GM18508 (cell line): ENCODE results near the gene IPO9.

Experiments used
- ATAC-seq: cut with Tn5 transposase; IDR thresholded peaks from one replicate; pipeline ENCODE4 v1.9.1; 2021; ENCODE audit warnings: moderate number of reproducible peaks; ENCODE audit not compliant: insufficient read depth, unreplicated experiment

The IPO9 gene

DNA sequence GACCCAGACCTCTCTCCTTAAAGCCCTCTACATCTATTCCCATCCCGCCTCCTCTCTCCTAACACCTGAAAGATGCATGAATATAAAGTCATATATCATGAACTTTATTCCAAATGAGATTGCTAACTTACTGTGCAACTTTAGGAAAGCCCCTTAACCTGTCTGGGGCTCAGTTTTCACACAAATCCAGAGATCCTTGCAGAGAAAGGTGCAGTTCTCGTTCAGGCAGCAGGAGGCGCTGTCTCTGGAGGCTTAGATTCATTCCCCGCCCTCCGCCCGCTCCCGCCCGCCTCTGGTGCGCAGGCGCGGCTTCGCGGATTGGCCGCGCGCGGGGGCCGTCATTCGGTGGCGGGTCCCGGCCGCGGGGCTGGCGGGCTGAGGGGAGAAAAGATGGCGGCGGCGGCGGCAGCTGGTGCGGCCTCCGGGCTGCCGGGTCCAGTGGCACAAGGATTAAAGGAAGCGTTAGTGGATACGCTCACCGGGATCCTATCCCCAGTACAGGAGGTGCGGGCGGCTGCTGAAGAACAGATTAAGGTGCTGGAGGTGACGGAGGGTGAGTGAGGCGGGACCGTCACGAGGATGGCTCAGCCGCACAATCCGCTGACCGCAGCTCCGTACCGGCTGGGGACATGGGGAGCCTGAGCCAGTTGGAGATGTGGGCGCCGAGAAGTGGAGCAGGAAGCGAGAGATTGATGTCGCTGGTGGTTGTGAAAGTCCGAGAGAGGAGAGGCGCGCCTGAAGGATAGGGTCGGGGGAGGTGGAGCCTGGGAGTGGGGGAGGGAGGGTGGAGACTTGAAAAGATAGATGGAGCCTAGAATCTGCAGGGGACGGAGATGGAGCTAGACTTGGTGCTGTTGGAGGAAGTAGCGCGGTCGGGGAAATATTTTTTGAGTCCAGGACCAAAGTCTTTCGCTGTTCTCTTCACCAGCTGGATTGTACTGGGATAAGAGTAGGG is at the start of gene IPO9:
Gene IPO9 (plus strand): TSS at position 338 of the 955 bp plus-strand sequence. CDS start 53 bp downstream, at position 391.
- no peak for ATAC-seq

DNA sequence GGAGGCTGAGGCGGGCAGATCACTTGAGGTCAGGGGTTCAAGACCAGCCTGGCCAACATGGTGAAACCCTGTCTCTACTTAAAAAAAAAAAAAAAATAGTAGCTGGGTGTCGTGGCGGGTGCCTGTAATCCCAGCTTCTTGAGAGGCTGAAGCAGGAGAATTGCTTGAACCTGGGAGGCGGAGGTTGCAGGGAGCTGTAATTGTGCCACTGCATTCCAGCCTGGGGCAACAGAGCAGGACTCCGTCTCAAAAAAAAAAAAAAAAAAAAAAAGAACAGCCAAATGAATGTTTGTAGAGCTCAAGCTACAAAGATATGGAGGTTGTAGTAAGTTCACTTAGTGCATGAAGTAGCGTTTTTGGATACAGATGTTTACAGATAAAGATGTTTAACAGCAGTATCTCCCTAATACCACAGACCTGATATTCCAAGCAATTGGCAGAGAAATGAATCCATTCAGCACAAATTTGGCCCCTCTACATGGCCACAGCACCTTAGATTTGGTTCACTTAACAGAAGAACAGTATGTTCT is 49.5 kb upstream of the IPO9 start:
- ATAC-seq, result no peak

DNA sequence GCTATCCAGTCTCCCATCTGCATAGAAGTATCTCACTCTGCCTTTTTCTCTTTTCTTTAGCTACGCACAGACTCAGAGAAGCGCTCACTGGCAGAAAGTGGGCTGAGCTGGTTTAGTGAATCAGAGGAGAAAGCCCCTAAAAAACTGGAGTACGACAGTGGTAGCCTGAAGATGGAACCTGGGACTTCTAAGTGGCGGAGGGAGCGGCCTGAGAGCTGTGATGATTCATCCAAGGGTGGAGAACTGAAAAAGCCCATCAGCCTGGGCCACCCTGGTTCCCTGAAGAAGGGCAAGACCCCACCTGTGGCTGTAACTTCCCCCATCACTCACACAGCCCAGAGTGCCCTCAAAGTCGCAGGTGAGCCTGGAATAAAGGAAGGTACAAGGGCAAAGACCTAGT is 48.0 kb upstream of the IPO9 start:
- ATAC-seq, result no peak

DNA sequence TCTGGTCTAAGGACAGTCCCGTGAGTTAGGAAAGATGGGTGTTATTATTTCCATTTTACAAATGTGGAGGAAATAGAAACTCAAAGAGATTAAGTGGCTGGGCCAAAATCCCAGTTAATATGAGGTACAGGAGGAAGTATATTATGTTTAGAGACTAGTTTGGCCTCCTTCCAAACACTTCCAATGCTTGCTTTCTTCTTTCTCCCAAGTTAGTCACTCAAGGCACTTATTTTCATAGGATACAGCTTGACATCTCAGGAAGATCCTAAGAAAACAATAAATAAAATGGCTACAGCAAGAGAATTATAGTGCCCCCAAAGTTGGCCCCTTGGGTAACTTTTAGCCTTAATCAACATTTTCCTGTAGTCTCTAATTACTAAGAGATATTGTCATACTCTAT is 47.5 kb upstream of the IPO9 start:
- ATAC-seq, result no peak

DNA sequence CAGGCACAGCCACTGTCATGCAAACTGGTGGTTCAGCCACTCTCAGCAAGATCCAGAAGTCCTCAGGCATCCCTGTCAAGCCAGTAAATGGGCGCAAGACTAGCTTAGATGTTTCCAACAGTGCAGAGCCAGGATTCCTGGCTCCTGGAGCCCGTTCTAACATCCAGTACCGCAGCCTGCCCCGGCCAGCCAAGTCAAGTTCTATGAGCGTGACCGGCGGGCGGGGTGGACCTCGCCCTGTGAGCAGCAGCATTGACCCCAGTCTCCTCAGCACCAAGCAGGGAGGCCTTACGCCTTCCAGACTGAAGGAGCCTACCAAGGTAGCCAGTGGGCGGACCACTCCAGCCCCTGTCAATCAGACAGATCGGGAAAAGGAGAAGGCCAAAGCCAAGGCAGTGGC is 46.6 kb upstream of the IPO9 start:
- ATAC-seq, result no peak

DNA sequence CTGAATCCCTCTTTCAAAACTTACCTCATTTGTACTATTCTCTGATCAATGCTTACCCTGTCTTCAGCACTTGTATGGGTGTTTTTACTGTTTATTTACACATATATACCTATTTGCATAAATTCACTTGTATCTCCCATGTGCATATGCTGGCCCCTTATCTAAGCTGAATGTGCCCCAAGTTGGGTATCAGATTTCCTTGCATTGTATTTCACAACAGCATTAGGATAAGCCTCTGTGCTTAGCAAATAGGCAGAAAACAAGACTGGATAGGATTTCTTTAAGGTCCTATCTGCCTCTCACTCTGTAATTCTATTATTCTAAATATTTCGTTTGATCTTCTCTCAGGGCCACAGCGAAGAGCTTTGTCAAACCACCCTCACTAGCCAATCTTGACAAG is 45.9 kb upstream of the IPO9 start:
- ATAC-seq, result no peak

DNA sequence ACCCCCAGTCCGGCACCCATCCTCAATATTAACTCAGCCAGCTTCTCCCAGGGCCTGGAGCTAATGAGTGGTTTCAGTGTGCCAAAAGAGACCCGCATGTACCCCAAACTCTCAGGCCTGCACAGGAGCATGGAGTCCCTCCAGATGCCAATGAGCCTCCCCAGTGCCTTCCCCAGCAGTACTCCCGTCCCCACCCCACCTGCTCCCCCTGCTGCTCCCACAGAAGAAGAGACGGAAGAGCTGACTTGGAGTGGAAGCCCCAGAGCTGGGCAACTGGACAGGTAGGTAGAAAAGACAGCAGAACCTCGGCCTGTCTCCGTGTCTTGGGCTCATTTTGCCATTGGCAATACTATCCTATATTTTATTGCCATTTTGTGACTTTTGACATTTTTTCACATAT is 45.4 kb upstream of the IPO9 start:
- no peak for ATAC-seq

DNA sequence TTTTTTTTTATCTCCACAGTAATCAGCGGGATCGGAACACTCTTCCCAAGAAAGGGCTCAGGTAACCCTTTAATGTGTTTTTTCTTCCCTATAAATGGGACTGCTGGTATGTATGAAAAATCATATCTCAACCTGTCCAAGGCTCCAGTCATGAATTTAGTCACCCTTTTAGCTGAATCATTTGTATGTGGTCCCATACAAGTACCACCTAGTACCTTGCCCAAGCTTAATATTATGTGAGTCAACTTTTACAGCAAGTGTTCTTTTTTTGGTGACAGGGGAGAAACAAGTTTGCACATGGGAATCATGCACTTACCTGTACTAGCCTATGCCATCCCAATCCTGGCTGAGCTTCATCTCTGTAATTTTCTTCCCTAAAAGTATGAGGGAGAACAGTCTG is 43.7 kb upstream of the IPO9 start:
- ATAC-seq, result no peak

DNA sequence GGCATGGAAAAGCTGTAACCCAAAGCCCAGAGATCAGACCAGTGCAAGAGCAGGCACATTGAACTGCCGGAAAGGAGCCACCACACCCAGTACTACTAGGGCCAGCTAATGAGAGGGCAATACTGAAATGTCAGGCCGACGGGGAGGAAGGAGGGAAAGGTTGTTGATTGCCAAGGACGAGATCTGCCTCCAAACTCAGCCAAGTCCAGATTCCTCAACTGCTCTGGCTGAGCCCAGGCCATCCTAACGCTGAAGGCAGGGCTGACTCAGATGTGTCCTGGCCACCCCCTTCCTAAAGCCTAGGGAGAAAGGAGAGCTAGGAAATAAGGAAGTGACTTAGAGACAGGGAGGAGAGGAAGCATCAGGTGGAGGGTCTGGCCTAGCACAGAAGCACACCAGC is 42.1 kb upstream of the IPO9 start:
- no peak for ATAC-seq

DNA sequence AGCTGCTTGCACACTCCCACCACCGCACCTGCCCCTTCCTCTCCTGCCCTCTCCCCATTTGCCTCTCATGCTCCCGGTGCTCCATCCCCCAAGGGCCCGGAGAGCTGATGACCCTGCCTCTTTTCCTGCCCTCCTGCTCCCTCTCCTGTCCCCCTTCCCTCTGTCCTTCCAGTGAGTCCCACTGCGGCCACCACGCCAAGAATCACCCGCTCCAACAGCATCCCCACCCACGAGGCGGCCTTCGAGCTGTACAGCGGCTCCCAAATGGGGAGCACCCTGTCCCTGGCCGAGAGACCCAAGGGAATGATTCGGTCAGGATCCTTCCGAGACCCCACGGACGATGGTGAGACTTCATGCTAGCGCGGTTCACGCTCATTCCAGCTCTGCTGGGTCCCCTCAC is 40.7 kb upstream of the IPO9 start:
- ATAC-seq, result no peak

DNA sequence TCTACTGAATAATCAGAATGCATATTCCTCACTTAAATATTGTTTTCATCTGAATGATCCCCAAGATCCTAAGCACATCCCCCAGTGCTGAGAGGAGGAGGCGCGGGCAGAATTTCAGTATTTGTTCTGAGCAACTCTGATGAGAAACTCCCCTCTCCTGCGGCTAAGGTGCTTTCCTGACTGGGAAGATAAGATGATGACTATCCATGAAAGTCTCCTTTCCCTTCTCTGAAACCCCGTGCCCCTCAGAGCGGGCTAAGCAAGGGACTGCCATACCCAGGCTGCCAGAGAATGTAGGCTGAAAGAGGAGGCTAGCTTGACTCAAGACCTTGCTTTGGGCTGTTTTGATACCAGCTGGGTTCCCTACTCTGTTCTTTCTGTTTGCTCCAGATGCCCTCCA is 39.7 kb upstream of the IPO9 start:
- ATAC-seq, result no peak

DNA sequence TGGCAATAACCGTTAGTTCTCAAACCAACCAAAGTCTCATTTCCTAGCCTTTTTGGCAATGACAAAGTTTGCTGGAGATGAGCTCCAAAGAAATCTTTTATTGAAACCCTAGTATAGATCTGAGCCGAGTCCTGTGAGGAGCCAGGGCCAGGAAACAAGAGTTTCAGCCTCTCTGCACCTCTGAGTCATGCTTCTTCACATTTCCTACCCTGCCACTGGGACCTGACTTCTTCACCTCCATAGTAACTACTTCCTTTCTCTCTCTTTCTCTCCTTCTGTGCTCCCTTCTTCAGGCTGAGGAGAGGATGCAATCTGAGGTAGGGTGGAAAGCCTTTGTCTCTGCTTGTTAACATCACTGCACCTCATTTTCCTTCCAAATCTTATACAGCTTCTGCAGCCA is 38.7 kb upstream of the IPO9 start:
- ATAC-seq, result no peak

DNA sequence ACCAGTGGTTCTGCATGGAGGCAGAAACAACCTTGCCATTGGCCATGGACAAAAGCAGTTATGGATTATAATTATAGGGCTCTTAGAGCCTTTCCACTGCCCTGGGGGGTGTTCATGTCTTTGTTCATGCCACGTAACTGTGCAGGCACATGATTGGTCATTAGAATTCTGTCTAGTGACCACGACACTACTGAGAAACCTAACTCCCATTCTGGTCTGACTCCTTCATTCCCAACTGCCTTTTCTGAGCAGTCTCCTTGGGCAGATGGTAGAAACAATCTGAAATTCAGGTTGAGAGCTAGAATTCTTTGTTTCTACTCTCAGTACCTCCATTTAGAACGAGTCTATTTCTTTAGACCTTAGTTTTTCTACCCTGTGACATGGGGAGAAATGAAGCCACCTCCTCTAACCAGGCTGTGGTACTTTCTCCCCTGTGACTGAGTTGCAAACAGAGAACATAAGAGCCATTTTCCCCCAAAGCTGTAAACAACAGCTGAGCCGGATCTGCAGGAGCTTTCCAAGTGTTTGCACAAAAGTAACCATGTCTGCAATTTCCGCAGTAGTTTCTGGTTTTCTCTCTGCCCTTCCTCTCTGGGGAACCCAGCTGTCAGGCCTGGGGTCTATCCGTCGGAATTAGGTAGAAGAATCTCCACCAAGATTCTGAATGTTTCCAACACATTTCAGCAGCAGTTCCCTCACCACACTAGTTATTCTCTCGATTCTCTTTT is 37.7 kb upstream of the IPO9 start:
- no peak for ATAC-seq

DNA sequence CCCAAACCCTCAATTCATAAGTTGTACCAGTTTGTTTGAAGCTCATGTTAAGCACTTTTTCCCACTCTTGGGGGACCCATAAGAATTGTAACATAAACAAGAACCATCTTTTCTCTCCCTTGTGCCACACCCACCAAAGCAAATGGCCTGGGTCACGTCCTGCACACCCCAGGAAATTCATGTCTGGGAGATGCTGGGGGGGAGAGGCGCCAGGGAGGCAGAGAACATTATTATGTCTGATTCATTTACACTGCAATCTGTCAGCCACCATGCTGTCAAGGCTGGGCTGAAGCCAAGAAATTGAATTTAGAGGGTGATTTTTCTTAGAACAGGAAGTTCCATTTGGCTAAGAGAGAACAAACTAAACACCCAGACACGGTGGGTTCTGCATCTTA is 37.2 kb upstream of the IPO9 start:
- no peak for ATAC-seq

DNA sequence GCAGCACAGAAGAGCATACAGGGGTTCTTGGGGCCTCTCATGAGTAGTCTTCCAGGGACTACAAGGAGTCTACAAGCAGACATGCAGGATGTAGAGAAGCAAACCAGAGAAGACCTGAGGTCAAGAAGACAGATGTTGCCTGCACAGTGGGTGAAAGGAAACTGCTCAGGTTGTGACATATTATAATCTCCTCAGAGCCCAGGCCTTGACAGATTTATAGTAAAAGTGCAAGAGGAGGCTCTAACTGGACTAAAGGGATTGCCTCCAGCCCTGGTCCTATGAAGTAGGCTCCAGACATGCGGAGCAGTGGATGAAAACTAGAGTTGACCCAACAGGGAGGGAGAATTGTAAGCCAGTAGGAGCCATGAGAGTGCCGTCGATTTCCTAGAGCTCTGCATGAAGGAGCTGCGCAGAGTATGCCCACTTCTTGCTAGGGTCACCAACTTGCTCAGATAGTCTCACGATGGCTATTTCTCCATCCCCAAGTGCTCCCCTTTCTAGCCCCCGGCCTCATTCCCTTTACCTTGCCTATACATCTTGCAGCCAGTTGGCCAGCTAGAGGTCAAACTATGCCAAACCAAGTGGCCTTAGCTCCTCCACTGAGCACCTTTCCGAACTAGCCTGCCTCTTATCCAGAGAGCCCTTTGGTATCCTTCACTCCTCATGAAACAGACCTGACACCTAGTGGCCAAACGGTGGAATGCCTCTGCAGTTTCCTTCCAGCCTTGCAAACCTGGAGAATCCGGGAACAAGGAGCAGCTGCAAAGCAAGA is 36.2 kb upstream of the IPO9 start:
- ATAC-seq, result no peak

DNA sequence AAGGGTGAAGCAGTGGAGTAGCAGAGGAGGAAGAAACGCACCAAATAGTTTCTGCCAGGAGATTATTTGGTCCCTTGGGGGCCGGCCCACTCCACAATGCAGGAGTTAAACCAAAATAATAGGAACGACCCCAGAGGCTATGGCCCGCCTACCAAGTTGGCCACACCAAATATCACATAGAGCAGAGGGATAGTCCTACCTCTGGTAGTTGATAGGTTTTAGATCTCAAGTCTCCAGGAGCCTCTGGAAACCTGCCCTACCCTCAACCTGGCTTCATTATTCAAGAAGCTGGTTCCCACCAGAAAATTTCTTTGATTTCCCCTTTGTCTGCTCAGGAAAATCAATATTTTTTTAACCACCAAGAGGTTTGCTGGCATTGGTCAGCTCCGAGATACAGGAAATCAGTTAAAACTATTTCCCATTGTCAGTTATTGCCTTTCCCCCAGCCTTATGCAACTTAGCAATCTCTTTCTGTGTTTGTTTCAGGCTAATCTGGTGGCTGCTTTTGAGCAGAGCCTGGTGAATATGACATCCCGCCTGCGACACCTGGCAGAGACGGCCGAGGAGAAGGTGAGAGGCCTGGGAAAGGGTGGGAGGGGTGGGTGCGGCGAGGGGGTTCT is 35.5 kb upstream of the IPO9 start:
- no peak for ATAC-seq

DNA sequence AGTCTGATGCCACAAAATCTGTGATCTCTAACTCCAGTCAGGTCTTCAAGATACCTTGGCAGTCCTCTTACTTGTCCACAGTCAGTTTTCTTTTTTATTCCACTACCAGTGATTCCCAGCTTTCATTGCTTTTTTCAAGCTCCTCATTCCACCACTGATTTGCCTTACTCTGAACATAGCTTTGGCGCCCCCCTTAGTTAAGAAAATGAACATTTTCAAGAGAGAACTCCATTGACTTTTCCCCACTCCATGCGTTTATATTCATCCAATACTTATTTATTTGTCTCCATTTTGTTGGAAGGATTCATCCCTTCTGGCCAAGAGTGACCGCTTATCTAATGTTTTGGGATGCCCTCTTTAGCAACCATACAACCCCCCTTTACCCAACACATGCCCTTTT is 33.9 kb upstream of the IPO9 start:
- ATAC-seq, result no peak

DNA sequence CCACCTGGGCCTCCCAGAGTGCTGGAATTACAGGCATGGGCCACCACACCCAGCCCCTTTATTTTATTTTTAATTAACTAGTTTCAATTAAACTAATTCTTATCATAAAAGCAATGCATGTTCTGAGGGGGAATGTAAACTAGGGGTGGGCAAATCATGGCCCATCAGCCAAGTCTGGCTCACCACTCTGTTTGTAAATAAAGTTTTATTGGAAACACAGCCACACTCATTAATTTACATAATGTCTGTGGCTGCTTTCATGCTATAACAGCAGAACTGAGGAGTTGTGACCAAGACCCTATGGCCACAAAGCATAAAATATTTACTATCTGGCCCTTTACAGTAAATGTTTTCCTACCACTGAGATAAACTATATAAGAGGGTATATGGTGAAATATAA is 28.7 kb upstream of the IPO9 start:
- no peak for ATAC-seq

DNA sequence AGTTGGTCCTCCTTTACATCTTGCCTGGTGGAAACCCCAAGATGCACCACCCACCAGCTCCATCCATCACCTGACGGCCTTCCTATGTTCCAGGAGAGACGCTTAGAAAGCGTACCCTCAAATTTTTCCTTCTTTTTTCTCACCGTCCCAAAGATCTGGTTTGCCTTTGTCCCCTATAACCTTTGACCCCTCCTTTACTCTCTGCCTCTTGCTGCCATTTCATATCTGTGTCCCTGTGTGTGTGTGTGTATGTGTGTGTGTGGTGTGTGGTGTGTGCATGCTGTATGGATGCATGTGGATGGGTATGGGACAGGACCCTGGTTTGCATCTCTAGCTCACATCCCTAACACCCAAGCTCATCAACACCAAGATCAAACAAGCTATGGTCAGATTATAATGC is 22.2 kb upstream of the IPO9 start:
- no peak for ATAC-seq

DNA sequence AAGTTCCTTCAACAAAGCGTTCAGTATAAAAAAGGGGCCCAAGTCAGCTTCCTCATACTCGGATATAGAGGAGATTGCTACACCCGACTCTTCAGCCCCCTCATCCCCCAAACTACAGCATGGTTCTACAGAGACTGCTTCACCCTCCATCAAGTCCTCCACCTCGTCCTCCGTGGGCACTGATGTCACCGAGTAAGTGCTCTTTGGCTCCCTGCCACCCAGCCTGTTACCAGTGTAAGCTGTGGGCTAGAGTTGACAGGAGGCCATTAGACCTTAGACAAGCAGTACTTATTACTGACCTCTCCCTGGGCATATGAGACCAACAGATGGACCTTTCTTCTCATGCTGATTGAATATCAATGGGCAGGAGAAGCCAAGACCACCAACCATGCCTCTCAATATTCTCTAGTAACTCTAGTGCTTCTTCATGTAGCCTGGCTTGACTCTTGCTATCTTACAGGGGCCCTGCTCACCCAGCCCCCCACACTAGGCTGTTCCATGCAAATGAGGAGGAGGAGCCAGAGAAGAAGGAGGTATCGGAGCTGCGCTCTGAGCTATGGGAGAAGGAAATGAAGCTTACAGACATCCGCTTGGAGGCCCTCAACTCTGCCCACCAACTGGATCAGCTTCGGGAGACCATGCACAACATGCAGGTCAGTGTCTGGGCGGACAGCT is 20.9 kb upstream of the IPO9 start:
- no peak for ATAC-seq
